Measurements from ENCODE around the gene HDAC4. TPM values are rescaled to one million over a fixed set of nuclear protein-coding genes. Genes with fewer than 3 reads are reported as not detected.

The HDAC4 gene
- total and polyA plus RNA-seq, 2 of the 4 experiments (the other 2 are of a cell fraction) = 4.1 to 7.2 TPM

GRCh38 chr2:239021224-239021623, 379.6 kb downstream of the HDAC4 start:
- H4K5ac ChIP-seq (ENCODE audit: low read depth, low read length) = no peak overlapping the region
- BruUV-seq (replicated peaks) = no TSS peak
- H4K8ac ChIP-seq (ENCODE audit: low read depth in 2 of 2, low read length in 2 of 2) = no peak overlapping the region
- ATAC-seq (ENCODE audit: low read depth) (no peak), DNase-seq (no peak)
- dilution Hi-C loops (cut with HindIII; ENCODE audit: low sequenced_read_pairs, unreplicated experiment) = no loop called here
- no peak overlapping the region for H3K4me3 ChIP-seq (ENCODE audit: insufficient read depth, low read depth, low read length)
- no peak overlapping the region for H3K27ac ChIP-seq (ENCODE audit: insufficient read depth, low read length)
- H2AFZ ChIP-seq (replicated peaks; ENCODE audit: low read length, poor library complexity) = no peak overlapping the region
- H2AK5ac ChIP-seq (ENCODE audit: low read depth, low read length) = no peak overlapping the region
- H3K23ac ChIP-seq (ENCODE audit: low read depth, low read length) = no peak overlapping the region
- no peaks in the 10 kb centered on the region for H4K20me1 ChIP-seq (ENCODE audit: insufficient read depth, low read length)
- H3K27me3 ChIP-seq (ENCODE audit: control insufficient read depth, insufficient read depth, low read length) = peaks cover 43% of the 10 kb centered on the region
- POLR2A ChIA-PET (ENCODE audit: unreplicated experiment) = no interaction called here
- H2BK120ac ChIP-seq (ENCODE audit: low read depth, low read length) = no peak overlapping the region
- 47% methylated on average over 2 of the region's 6 CpGs; no CpG with 5 or more reads in 1 of the 2 experiments for WGBS, 2 experiments (ENCODE audit: extremely low coverage in 2 of 2, insufficient read length in 1 of 2)
- H3K4me2 ChIP-seq (ENCODE audit: low read depth, low read length) = no peak overlapping the region
- H3K18ac ChIP-seq (ENCODE audit: low read depth, low read length) = no peak overlapping the region
- H3K36me3 ChIP-seq (ENCODE audit: control insufficient read depth, insufficient read depth, low read length) = no peaks in the 10 kb centered on the region
- H2BK15ac ChIP-seq (ENCODE audit: low read depth, low read length) = no peak overlapping the region
- CTCF ChIA-PET = interaction anchor here (1.2 kb wide), 1 partner anchor 10 kb away, joined by 5 read pairs; no protein-coding TSS in a partner anchor
- no peaks in the 10 kb centered on the region for H3K9me1 ChIP-seq (ENCODE audit: insufficient read depth, low read length)
- in situ Hi-C loops (cut with MboI; ENCODE audit: low sequenced_read_pairs) = no loop called here
- H3K9ac ChIP-seq (ENCODE audit: low read depth, low read length) = no peak overlapping the region
- H3K56ac ChIP-seq (ENCODE audit: extremely low read depth, insufficient read depth, low read length) = no peak overlapping the region
- no peak overlapping the region for H3K14ac ChIP-seq (replicated peaks; ENCODE audit: low read depth, low read length)
- H4K91ac ChIP-seq (ENCODE audit: insufficient read depth, low read depth, low read length) = no peak overlapping the region
- H3K79me1 ChIP-seq (ENCODE audit: low read depth in 1 of 2, low read length in 2 of 2) = no peaks in the 10 kb centered on the region
- H3K9me3 ChIP-seq (ENCODE audit: control insufficient read depth, insufficient read depth, low read length) = no peaks in the 10 kb centered on the region
- H2AK9ac ChIP-seq (replicated peaks; ENCODE audit: low read depth, low read length, poor library complexity) = no peak overlapping the region
- no peak overlapping the region for H2BK20ac ChIP-seq (ENCODE audit: low read depth, low read length)
- intact Hi-C loops (cut with micrococcal nuclease) = no loop called here
- H3K4me1 ChIP-seq (ENCODE audit: control insufficient read depth, insufficient read depth, low read length) = peaks cover 3% of the 10 kb centered on the region; the same call in 1 of the 2 replicates
- no peak overlapping the region for H3K4ac ChIP-seq (ENCODE audit: low read depth, low read length)
- no peak overlapping the region for H2BK5ac ChIP-seq (ENCODE audit: low read depth, low read length, poor library complexity, severe bottlenecking)
- TF ChIP-seq RFX5 (IDR thresholded peaks at IDR 0.05; ENCODE audit: low read depth, low read length) (no peak), FOS (IDR thresholded peaks at IDR 0.05; ENCODE audit: low read depth, low read length) (no peak), BHLHE40 (IDR thresholded peaks at IDR 0.05; ENCODE audit: low read depth, low read length) (no peak), CTCF (conservative IDR thresholded peaks at IDR 0.05; ENCODE audit: low read depth, low read length) (no peak), POLR2A (IDR thresholded peaks at IDR 0.05; ENCODE audit: low read depth, low read length) (no peak)

Data from IMR-90 (cell line).